Esophagus (tissue), 2 donors: ENCODE results near the gene ENDOV. TPM values are rescaled to one million over a fixed set of nuclear protein-coding genes. Genes with fewer than 3 reads are reported as not detected.
A peak's percentile ranks its signal among the peaks of the same experiment; 100 is the strongest.

Experiments used
- H3K27ac ChIP-seq, 2 donors: one replicate each; pipeline ENCODE4 v1.5.1; 2013; ENCODE audit warnings: low read depth in 2 of 2, mild to moderate bottlenecking in 2 of 2, inconsistent platforms in 1 of 2, low read length in 1 of 2, moderate library complexity in 1 of 2
- H3K27me3 ChIP-seq, 2 donors: one replicate each; pipeline ENCODE4 v1.6.1; 2013; ENCODE audit warnings: low read length in 2 of 2, control low read depth in 1 of 2, mild to moderate bottlenecking in 1 of 2; ENCODE audit not compliant: insufficient read depth in 2 of 2, control insufficient read depth in 1 of 2
- H3K36me3 ChIP-seq, 2 donors: one replicate each; pipeline ENCODE4 v1.6.1; 2013; ENCODE audit warnings: low read length in 1 of 2; ENCODE audit not compliant: control insufficient read depth in 2 of 2, insufficient read depth in 2 of 2
- H3K4me1 ChIP-seq, 2 donors: one replicate each; pipeline ENCODE4 v1.6.1; 2013; ENCODE audit warnings: low read length in 1 of 2; ENCODE audit not compliant: control insufficient read depth in 2 of 2, insufficient read depth in 2 of 2
- H3K4me3 ChIP-seq, 2 donors: one replicate each; pipeline ENCODE4 v1.5.1; 2013; ENCODE audit warnings: low read length in 2 of 2, mild to moderate bottlenecking in 2 of 2, low read depth in 1 of 2, moderate library complexity in 1 of 2
- H3K9me3 ChIP-seq, 2 donors: one replicate each; pipeline ENCODE4 v1.6.1; 2013; ENCODE audit warnings: mild to moderate bottlenecking in 2 of 2, low read depth in 1 of 2, low read length in 1 of 2, moderate library complexity in 1 of 2; ENCODE audit not compliant: control insufficient read depth in 2 of 2, insufficient read depth in 1 of 2
- WGBS, 2 donors: extraction: QIAGEN DNeasy Blood & Tissue Kit; methylation state at CpG; one replicate each; pipeline ENCODE4 v1.1.7; 2013; 5-methylcytosine and 5-hydroxymethylcytosine counted together
- polyA plus RNA-seq, 2 donors: library from polyadenylated mRNA; stranded (reverse); fragments of 200-250 nt; gene quantifications; one replicate each; pipeline ENCODE4 v1.2.3, GENCODE V29; 2013
- donor health status: healthy with polysubstance abuse.
- donor health status: Bipolar disorder and iron deficiency.

ENDOV gene
- polyA plus RNA-seq, 2 donors, result 10.8 to 11.9 TPM

DNA sequence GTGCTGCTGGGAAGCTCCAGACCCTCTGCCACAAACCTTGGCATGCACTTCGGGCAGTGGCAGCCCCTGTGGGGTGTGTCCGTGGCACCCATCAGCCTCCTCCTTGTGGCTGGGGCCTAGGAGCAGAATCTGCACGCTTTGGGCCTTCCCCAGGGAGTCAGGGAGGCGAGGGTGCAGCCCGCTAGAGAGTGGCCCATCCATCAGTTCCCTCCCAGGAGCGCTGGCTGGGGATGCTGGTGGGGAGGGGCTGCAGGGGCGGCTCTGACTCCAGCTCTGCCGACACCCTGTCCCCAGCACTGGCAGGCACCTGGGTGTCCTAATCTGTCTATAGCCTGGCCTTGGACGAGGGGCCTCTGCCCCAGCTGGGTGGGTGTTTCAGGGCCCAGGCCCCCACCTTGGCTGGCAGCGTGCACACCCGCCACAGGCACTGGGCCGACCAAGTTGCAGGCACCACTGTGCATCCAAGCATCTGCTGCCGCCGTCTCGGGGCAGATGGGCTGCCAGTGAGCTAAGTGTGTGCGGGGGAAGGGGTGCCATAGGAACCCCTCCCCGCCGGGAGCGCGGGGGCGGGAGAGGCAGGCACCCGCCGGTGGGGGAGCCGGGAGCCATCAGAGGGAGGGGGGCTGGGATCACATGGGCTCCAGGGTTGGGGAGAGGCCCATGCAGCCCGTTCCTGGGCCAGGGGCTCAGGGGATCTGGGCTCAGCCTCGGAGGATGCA is 30.2 kb downstream of the ENDOV start:
- Histone ChIP-seq H3K4me3 (no peak overlapping the region), H3K27me3 (no peaks in the 10 kb centered on the region), H3K4me1 (no peaks in the 10 kb centered on the region), H3K36me3 (peaks cover 0 to 3% of the 10 kb centered on the region in 2 donors), H3K27ac (no peak overlapping the region), H3K9me3 (no peaks in the 10 kb centered on the region)
- WGBS, 2 donors, result 70 to 72% methylated on average over 25 to 26 of the region's 26 CpGs

DNA sequence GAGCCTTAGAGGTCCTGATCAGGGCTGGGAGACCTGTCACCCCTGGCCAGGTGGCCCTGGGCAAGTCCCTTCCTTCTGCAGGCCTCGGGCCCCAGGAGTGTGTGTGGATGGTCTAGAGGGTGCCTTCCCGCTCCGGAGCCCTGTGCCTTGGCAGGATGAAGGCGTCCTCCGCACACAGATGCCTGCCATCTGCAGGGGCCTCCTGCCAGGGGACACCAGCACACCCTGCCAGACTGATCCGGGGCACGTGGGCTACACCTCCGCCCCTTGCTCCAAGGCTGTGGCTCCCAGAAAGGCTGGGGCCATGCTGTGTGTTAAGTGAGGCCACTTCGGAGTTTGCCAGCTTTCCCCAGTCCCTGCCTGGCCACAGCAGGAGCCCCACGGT is 30.8 kb downstream of the ENDOV start:
- H3K4me3 ChIP-seq, result no peak overlapping the region
- peaks cover 0 to 3% of the 10 kb centered on the region in 2 donors for H3K36me3 ChIP-seq
- 75 to 78% methylated on average over 10 of the region's 10 CpGs for WGBS, 2 donors
- no peaks in the 10 kb centered on the region for H3K27me3 ChIP-seq
- no peak overlapping the region for H3K27ac ChIP-seq
- no peaks in the 10 kb centered on the region for H3K4me1 ChIP-seq
- H3K9me3 ChIP-seq, result no peaks in the 10 kb centered on the region

DNA sequence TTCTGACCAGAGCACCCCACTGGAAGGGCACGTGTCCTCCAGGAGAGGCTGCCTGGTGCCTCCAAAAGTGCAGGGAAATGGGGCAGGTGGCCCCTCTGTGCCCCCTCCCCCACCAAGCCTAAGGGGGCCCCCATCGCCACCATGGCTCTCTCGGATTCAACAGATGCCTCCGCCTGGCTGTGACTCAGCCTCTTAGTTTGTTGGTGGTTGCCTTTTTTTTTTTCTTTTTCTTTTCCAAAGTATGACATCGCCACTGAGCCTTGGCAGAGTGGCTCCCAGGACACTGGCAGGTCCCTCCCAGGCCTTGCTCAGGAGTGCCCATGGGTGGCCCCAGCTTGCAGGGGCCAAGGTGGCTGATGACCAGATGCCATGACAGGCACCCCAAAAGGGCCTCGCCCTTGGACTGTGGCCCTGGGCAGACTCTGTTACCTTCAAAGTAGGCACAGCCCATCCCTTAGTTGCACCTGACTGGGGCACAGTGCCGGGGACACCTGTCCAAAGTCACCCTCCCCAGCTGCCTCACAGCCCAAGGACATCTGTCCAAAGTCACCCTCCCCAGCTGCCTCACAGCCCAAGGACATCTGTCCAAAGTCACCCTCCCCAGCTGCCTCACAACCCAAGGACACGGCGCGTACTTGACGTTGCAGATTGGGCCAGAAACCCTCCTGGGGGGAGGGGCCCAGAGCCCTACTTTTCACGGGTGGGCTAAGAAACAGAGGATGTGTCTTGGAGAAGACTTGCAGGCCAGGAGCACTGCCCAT is 31.9 kb downstream of the ENDOV start:
- no peak overlapping the region for H3K4me3 ChIP-seq
- WGBS, 2 donors, result 61 to 73% methylated on average over 10 to 12 of the region's 12 CpGs
- H3K9me3 ChIP-seq, result peaks cover 0 to 2% of the 10 kb centered on the region in 2 donors
- H3K27me3 ChIP-seq, result no peaks in the 10 kb centered on the region
- no peaks in the 10 kb centered on the region for H3K4me1 ChIP-seq
- H3K36me3 ChIP-seq, result peaks cover 0 to 3% of the 10 kb centered on the region in 2 donors
- no peak overlapping the region for H3K27ac ChIP-seq

DNA sequence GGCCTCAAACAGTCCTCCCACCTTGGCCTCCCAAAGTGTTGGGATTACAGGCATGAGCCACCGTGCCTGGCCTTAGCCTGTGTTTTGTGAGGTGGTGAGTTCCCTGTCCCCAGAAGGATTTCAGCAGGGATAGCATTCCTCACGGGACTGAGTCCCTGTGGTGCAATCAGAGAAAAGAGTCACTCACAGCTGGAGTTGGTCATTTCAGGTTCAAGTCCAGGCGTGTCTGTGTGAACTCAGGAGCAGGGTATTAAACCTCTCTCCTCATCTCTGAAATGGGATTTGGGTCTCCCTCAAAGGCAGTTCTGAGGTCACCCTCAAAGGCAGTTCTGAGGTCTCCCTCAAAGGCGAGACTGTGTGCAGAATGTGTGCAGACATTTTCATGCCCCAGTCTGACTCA is 32.8 kb downstream of the ENDOV start:
- WGBS, 2 donors, result 68 to 75% methylated on average over 4 of the region's 4 CpGs
- Histone ChIP-seq H3K36me3 (no peaks in the 10 kb centered on the region), H3K27ac (no peak overlapping the region), H3K9me3 (peaks cover 0 to 2% of the 10 kb centered on the region in 2 donors), H3K27me3 (no peaks in the 10 kb centered on the region), H3K4me3 (no peak overlapping the region), H3K4me1 (no peaks in the 10 kb centered on the region)

DNA sequence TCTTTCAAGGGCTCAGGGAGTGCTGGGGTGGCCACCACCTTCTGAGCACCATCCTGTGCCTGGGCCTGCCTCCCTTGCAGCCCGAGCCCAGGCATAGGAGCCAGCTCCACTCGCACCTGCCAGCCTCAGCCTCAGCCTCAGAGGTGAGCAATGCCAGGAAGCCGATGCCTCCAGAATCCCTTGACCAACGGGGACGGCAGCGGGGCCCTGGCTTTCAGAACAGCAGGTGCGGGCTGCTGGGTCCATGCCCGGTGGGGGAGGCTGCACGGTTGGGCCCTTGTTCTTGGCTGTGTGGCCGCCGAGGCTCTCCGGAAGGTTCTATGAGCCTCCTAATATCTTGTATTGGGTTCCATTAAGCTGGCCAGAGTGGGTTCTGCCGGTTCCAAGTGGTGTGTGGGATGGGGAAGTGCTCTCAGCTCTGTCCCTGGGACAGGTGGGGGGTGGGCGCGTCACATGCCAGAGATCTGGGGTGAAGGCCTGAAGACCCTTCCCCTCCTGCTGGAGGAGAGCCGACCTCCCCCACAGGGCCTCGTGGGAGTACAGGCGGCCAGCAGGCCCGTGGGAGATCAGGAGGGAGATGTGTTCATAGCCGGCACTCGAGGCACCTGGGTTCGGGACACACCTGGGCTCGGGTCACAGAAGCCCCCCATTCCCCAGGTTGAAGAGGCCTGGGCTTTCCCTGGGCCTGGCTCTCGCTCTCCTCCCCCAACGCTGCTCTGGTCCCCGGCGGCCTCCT is 34.4 kb downstream of the ENDOV start:
- H3K9me3 ChIP-seq, result peaks cover 0 to 2% of the 10 kb centered on the region in 2 donors
- no peak overlapping the region for H3K4me3 ChIP-seq
- no peaks in the 10 kb centered on the region for H3K36me3 ChIP-seq
- peaks cover 0 to 4% of the 10 kb centered on the region in 2 donors for H3K4me1 ChIP-seq
- WGBS, 2 donors, result 80 to 83% methylated on average over 27 of the region's 27 CpGs
- no peaks in the 10 kb centered on the region for H3K27me3 ChIP-seq
- H3K27ac ChIP-seq, result no peak overlapping the region

DNA sequence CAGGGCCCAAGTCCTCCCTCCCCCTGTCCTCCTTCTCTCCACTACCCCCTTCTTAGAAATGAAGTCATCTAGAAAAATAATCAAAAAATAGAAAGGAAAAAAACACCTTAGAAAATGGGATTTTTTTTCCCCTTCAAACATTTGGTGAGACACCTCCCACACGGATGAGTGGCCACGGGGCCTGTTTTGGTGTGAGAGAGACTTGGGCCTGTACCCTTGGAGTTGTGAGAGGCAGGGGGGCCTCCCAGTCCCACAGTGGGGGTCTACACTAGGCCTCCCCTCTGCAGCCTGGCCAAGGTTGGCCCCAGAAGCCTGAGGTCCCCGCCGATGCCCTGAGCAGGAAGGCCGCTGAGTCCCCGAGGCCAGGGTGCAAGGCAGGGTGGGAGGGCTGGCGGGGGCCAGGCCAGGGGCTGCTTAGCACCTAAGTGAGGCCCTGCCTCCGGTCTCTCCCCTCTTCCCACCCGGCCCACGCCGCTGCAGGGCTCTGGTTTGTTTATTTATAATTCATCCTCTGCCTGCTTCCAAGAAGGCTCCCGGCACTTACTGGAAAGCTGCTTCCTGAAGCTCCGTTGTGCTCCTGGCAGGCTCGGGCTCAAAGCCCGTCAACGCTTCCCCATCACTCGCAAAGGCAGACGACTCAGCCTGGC is 35.1 kb downstream of the ENDOV start:
- Histone ChIP-seq H3K4me1 (peaks cover 0 to 4% of the 10 kb centered on the region in 2 donors), H3K4me3 (no peak overlapping the region), H3K27ac (peak overlapping the region in 1 of 2 donors; percentile 51), H3K36me3 (no peaks in the 10 kb centered on the region), H3K27me3 (no peaks in the 10 kb centered on the region), H3K9me3 (peaks cover 0 to 2% of the 10 kb centered on the region in 2 donors)
- 49 to 59% methylated on average over 15 to 18 of the region's 18 CpGs for WGBS, 2 donors

DNA sequence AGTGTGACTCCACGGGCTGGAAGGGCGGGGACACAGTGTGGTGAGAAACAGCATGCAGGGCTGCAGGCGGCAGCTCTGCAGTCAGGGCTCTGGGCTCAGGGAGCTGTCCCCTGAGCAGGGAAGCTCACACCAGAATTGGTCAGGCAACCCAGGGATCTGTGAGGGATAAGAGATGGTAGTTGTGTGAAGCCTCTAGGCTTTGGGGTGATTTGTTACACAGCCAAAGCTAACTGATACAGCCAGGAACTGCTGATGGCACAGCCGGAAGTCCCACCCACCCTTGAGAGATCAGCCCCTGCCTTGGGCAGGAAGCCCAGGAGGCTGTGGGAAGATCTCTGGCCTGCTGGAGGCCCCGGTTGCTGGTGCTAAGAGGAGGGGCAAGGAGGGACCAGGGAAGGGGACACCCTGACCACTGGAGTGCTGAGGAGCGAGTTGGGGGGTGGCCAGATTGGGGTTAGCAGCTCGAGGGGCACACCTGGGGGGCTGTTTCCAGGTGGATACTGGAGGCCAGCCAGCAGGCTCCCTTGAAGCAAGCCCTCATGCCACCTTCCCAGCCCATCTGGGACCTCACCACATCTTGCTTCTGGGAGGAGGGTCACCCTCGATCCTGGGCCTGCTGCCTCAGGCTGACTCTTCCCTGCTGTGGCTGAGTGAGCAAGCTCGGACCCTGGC is 36.3 kb downstream of the ENDOV start:
- peak overlapping the region in 1 of 2 donors; percentile 51 for H3K27ac ChIP-seq
- H3K4me3 ChIP-seq, result no peak overlapping the region
- WGBS, 2 donors, result 79 to 85% methylated on average over 9 of the region's 9 CpGs
- H3K9me3 ChIP-seq, result peaks cover 0 to 2% of the 10 kb centered on the region in 2 donors
- H3K36me3 ChIP-seq, result no peaks in the 10 kb centered on the region
- H3K27me3 ChIP-seq, result no peaks in the 10 kb centered on the region
- H3K4me1 ChIP-seq, result peaks cover 0 to 4% of the 10 kb centered on the region in 2 donors

DNA sequence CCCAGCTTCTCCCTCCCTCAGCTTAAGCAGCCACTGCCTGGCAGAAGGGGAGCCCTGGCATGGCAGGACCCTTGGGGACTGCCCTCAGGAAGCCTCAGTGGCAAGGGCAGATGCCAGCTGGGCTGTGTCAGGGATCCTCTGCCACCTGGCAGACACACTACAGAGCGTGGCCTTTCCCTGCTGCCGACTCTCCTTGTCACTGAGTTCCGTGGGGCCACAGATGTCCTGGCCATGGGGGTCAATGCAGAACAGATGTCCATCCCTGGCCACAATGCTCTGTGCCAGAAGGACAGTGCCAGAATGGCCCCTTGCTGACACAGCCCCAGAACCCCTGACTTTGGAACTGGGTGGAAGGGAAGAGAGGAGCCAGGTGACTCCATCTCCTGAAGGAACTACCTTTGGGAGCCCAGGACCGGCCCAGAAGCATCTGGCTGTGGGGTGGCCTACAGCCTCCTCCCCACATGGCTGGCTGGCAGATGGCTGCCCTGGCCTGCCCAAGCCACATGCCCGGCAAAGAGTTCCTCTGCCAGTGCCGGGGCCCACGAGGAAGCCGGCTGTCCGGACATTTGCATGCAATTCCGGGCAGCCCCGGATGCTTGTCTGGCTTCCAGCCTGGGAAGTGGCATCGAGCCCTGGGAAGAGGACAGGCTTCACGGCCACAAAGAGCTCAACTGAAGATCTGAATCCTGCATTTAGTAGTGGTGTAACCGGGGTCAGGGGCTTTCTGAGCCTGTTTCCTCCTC is 37.4 kb downstream of the ENDOV start:
- Histone ChIP-seq H3K27me3 (no peaks in the 10 kb centered on the region), H3K9me3 (peaks cover 0 to 2% of the 10 kb centered on the region in 2 donors), H3K4me3 (no peak overlapping the region), H3K36me3 (no peaks in the 10 kb centered on the region), H3K4me1 (peaks cover 0 to 4% of the 10 kb centered on the region in 2 donors), H3K27ac (no peak overlapping the region)
- WGBS, 2 donors, result 75 to 77% methylated on average over 14 of the region's 14 CpGs
